ENCODE data around the gene TTC7B. TPM values are rescaled to one million over a fixed set of nuclear protein-coding genes. Genes with fewer than 3 reads are reported as not detected.
A peak's percentile ranks its signal among the peaks of the same experiment; 100 is the strongest.

TTC7B gene
- polyA plus RNA-seq, 3 donors: 36.7 to 47.2 (median 42.3) TPM

DNA sequence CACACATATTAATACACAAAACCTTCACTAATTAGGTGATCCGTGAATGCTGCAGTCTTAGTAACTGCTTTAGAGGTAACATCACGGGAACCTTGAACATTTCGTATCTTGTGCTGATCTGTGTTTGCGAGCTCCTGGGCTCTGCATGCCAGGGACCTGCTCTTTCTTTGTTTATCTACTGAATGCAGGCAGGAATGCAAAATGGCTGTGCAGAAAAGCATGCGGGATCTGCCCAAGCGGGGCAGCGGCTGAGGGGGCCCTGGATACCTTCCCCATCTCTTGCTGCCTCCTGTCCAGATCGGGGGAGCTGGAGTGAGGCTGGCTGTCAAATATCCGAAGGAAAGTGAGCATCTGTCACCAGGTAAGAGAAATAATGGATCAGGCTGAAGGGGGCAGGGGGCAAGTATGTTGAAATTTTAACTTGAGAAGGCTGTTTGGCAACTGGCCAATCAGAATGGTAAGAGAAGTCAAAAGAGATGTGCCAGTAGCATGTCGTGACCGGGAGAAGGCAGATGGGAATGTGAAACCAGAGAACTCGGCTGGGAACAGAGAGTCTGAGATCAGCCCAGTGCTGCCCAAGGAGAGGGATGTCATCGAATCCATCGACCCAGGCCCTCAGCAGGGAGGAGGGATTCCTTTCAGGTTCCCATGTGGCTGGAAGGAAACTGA is 191.4 kb downstream of the TTC7B start:
- no peak for DNase-seq

DNA sequence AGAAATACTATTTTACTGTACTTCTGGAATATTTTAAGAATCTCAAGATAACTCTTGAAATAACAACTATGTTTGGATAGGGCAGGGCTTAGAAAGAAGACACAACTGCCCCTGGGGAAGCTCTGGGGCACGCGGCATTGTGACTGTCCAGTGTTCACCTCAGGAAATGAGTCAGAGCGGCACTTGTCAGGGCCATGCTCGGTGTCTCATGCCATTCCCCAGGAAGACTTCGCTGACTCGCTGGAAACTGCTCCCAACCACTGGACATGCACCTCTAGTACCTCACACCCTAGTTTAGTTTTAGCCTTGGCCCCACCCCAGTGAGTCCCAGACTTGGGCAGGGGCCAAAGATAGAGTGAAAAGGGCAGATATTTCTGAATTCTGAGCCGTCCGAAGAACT is 192.0 kb downstream of the TTC7B start:
- no peak for DNase-seq

DNA sequence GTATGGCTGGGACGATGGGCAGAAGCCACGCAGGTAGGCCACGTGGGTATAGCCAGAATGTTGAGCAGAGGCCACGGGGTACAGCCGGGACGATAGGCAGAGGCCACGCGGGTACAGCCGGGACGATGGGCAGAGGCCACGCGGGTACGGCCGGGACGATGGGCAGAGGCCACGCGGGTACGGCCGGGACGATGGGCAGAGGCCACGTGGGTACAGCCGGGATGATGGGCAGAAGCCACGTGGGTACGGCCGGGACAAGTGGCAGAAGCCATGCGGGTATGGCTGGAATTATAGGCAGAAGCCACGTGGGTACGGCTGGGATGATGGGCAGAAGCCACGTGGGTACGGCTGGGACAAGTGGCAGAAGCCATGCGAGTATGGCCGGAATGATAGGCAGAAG is 195.0 kb downstream of the TTC7B start:
- no peak for DNase-seq

DNA sequence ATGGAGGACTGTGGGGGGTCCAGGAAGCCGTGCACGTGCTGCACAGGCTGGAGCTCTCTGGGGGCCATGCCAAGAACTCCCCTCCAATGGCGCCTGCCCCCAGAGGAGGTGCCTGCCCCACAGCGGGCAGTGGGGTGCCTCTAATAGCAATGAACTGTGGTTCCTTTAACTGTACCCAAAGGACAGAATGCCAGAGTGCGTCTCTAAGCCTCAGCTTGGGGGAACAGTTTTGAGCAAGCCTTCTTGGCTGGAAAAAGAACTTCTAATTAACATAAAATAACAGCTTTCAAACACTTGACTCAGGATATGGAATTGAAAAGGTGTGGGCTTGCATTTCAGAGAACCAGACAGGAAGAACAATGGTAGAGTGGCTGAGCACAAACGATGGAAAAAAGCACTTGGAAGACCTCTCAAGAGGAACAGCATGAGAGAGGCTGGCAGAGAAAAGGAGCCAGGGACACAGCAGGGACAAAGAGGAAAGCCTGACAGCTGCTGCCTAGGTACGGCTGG is 195.6 kb downstream of the TTC7B start:
- no peak for DNase-seq

DNA sequence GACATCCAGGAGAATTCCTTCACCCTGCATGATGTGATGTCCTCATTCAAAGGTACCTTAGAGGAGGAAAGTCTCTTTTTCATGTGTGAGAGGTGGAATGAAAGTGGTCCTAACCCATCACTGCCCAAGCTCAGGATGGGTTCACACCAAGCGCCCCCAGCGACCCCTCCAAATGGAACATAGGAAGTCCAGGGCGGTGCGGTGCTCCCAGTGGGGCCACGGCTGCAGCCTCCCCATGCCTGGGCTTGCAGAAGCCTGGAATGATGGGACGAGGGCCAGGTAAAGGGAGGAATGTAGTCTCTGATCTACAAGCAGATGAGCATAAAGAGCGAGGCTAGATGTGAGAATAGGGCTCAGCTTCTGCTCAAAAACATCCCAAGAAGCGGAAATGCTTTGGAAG is 196.3 kb downstream of the TTC7B start:
- no peak for DNase-seq

DNA sequence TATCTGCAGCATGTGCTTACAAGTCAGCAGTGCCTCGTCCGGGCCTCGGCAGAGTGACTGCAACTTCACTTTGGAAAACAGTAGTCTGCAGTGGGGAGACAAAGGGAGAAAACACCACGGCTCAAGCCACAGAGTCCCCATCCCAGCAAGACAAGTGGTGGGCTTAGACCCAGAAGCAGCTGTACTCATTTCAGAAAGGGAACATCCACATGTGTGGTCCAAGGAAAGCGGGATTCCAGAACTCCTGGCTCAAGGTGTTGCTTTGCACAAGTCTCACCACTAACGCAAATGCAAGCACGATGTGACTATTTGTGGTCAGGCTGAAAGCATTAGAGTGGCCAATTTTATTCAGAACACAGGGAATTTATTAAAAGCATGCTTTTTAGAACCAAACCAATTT is 198.3 kb downstream of the TTC7B start:
- DNase-seq: no peak

DNA sequence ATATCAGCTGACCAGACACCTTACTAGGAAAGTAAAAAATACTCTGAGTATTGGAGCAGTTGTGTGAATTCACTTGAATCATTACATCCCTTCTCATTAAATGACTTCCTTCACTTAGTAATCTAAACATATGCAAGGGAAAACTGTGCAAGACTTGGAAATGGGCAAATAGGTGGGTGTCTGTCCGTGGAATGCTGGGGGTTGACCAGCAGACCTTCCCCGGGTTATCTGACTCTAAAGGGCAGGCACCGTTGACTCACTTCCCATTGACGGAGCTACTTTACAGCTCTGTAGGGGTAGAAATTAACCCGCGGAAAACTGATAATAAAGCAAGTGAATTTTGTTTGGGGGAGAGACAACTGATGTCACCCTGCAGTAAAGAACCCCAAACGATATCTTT is 199.3 kb downstream of the TTC7B start:
- no peak for DNase-seq

DNA sequence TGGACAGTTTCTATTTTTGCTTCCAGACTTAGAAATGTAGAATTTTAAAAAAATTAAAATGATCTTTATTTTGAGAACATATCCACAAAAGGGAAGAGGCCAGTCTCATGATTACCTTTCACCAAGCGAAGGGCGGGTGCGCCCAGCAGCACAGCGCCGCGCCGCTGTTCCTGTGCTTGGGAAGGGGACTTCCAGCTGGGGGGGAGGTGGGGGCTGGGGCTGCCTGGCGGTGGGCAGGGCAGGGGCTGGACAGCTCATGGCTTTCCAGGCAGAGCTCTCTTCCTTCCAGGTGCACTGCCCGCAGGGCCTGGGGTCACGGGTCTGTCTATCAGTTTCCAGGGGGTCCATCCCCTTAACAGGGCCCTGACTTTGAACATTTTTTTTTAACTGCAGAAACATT is 199.9 kb downstream of the TTC7B start:
- no peak for DNase-seq

DNA sequence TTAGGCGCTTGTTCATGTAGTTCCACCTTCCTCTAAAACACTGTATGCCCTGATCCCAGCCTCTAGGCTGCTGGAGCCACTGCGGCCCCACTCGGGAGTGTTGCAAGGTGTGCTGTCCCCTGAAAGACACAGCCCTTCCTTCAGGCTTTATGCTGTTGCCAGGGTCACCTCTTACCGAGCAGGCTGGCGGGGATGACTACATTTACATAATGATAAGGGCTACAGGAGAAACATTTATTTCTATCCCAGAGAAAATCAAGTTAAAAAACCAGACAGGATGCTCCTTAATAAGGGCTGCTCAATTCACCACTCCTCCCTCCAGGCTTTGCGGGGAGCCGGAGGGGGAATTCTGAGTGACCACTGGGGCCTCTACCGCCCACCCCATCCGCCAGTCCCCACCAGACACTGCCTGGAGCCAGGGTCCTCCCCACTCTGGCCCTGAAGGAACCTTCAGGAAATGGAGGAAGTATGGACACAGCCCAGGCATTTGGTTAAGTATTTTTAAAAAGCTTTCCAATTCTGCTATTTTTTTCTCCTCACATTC is 200.6 kb downstream of the TTC7B start:
- DNase-seq: peak; percentile 15

DNA sequence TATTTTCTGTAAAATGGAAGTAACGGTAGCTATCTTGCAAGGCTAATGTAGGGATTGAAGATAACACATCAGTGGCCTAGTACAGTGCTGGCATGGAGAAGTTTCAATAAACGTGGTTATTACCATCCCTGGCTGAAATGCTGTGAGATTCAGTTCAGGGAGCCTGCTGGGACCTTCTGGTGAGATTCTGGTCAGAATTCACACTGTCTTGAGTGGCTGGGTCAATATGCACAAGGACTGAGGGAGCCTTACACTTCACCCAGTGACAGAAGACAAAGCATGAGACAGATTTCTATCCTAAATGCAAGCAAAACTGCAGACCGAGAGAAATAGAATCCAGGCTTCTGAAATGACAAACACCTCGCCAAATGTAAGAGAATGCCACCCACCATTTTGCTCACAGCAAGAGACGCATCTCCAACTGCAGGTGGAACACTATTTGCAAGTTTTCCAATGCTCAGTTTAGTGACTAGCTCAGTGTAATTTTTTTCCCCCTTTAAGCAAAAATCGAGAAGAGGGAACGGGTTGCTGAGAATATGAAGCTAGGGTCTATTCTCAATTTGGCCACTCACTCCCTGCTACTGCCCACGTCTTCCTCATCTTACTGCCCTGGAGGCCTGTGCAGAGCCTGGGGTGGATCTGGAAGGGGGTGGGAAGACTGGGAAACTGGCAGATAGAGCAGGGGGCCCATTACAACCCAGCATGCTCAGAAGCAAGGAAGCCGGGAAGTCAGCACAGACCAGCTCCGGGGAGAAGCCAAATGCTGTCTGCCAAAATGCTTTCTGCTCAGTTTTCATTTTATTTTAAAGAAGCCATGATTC is 201.3 kb downstream of the TTC7B start:
- no peak for DNase-seq

DNA sequence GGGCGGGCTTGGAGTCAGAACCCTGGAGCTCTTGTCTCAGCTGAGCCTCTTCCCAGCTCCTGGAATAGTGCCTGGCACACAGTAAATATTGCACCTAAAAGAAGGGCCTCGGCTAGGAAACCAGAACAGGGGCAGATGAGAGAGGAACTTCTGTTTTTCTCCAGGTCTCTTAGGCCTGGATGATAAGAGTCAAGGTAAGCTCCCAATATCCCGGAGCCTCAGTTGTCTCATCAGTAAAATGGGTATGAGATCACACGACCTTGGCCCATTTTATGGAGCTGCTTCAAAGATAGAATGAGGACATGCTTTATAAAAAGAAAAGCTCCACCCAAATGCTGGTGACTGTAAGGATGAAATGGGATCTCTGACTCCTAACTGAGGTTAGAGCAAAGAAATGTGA is 202.2 kb downstream of the TTC7B start:
- no peak for DNase-seq

DNA sequence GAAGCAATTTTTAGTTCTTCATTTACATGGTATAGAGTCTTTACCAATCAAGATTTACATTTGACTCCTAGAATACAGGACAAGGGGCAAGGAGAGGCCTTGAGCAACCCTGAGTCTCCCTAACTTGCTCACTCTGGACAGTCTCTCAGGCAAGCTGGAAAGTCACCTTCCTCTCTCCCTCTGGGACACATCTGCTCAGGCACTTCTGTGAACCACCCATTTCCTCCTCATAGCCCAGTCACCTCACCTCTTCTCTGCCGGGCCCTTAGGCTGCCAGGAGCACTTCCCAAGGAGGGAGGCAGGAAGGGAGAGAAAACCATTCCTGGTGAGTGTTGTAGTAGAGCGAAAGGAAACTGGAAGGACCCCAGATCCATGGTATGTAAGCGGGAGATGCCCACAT is 202.8 kb downstream of the TTC7B start:
- DNase-seq: no peak

DNA sequence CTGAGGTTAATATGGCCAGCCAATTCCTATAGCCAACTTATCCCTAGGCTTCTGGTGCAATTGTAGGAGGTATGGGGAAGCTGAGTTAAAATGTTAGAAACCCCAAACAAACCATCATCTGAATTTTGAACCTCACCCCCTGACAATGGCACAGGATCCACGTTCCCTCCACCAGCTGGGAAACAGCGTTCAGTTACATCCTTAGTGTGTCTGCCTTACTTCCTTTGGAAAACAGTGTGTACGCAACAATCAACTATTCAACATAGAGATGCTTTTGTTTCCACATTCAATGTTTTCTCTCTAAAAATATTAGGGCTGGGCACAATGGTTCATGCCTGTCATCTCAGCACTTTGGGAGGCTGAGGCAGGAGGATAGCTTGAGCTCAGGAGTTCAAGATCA is 203.4 kb downstream of the TTC7B start:
- DNase-seq: no peak

DNA sequence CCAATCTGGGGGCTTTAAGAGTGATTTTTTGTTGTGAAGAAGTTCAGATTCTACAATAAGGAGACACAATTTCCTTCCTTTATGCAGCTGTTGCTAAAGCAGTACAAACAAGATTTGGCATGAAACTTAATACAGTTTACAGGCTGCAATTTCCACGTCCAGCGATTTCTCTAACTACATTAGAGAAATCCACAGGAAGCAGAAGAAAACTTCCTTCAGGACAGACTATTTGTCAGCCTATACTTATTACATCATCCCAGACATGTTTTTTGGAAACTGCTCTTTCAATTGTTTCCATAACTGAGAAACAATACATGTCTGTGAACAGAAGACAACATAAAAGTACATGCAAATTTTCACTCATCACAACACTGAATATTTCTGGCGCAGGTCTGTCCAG is 204.3 kb downstream of the TTC7B start:
- DNase-seq: no peak

DNA sequence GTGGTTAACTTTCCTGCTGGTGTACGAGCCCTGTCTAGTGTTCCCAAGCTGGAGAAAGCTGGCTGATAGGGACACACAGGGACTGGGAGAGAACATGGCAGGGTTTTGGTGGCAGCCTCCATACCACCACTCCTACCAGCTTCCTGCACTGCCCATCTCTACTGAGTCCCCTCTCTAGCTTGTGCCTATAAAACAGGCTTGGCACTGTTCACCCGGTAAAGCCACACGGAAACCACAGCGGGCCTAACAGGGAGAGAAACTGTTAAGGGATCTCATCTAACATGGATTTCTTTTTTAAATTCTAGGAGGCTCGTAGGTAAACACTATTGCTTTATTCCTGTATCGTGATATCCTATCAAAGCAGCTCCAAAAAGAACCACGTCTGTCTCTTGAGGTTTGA is 204.7 kb downstream of the TTC7B start:
- DNase-seq: no peak

DNA sequence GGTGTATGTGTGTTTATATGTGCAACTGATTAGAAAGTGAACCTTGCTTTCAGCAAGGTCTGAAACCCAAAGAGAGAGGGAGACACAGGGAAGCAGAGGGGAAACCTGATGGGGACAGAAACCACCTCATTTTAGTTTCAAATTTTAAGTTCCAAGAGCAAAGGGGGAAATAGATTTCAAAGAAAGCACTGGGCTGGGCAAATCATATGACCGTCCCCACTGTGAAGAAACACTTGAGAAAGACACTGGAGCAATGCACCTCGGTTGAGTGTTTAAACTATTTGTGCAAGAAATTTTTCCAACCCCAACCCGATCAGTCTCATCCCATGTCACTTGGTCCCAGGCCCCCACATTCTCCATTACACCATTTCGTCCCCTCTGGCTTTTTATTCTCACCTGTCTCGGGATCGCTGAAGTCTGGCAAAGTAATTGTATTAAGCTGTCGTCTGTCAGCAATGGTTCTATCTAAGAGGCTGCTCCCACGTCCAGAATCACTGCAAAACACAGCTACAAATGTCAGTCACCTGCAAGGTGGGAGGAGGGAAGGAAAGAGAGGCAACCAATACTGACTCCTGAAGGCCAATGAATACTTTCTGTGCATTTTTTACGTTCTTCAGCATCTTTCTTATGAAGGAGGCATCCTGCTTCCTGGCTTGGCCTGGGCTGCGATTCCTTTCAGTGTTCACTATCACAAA is 205.7 kb downstream of the TTC7B start:
- no peak for DNase-seq

DNA sequence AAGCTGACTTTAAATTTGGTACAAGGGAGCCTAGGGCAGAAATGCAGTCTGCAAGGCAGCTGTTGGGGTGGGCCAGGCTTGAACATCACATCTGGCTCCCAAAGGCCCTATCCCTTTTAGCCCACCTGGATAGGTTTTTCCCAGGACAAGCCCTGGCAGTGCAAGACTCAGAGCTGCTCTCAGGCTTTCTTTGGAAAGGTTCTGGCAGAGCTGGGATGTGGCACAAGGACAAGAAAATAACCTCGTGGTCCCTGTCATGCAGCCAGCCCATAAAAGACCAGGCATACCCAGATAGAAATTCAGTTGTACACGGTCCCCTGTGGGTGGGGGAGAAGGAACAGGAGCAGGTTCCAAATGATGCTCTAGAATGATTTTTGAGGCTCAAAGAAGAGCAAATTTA is 206.9 kb downstream of the TTC7B start:
- DNase-seq: no peak

DNA sequence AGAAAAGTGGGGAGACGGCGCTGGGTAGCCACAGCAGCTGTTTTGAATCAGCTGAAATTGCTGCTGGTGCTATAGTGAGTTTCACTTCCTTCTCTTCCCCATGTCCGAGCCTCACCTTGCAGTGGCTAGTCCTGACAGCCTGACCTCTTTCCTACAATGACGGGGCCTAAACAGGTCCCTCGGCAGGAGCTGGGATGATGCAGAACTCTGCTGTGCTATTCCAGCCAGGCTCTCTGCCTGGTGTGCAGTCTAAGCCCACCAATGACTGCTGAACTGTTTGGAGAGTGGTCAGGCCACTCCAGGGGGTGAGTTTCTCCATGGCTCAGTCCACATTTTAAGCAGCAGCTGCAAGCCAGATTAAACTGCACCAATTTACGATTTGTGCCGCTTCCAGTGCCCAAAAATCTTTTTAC is 207.3 kb downstream of the TTC7B start:
- no peak for DNase-seq

DNA sequence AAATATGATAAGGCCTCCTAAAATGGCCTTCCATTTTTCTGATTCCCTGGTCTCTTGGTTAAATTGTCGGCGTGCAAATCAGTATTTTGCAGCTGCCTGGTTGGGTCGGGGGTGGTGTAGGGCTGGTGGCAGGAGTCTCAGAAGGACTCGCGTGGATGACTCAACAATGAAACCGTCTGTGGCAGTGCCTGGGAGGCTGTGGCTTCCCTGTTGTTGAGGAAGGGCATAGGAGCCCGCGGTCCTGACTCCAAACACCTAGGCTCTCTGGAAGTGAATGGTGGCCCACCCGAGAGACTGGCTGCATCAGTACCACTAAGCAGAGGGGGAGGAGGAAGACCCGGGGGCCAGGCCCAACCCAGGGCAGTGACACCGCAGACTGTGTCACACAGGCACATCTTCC is 207.9 kb downstream of the TTC7B start:
- no peak for DNase-seq

DNA sequence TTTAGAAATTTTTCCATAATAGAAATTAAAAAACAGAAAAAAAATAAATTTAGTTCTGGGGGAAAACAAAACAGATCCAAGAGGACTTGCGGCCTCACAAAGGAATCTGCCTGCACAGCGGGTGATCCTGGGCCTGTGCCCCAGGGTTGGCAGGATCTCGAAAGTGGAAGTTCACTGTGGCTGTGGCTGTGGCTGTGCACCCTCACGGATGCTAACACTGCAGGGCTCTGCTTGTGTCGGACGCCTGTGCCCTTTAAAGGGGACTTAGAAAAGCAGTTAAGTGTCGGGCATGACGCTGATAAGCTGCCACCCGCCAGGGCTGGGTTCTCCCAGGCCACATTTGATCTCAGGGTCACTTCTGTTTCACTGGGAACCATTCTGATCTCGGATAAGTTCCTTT is 209.1 kb downstream of the TTC7B start:
- DNase-seq: no peak

DNA sequence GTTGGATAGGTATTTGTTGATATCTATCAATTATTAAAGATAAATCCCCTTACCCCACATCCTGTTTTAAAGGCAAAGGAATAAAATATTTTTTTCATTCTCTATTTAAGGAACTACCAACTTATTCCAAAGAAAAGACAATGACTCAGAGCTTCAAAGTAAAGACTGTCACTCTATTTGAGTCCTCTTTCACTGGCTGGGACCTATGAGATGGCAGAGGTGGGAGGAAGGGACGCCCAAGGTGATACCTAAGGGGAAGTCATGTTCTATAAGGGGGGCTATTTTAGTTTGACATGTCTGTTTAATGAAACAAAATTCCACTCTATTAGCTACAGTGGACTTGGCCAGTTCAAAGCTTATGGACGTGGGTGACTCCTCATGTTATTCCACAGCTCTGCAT is 209.8 kb downstream of the TTC7B start:
- no peak for DNase-seq

DNA sequence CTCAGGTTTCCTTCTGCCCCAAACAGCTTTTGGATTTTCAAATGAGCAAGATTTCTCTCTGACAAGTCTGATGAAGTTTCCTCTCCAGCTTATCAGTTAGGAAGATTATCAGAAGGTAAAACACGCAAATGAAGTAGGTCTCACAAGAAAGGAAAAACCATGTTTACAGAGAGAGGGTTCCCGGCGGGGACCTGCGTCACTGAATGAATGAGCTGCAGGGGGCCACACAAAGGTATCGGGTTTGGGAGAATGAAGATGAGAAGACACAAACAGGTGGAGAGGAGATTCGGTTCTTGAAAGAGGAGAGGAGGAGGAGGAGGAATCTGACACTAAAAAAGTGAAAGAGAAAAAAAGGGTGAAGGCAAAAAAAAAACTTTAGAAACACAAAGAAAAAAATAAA is 210.8 kb downstream of the TTC7B start:
- DNase-seq: no peak

DNA sequence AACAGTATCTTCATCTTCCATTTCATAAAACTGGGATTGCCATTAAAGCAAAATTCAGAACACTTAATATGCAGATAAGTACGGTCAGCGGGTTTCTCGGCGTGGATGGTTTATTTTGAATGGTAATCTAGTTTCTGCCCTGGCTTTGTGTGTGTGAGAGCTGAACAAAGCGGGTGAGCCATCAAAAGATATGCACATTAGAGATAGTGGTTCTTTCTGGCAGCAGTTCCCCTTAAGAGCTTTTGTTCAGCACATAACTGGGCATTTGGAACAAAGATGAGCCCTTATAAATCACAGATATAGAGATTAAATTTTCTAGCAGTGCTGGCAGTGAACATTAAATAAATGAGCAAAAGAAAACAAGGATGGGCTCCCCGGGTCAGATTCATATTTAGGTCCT is 211.9 kb downstream of the TTC7B start:
- no peak for DNase-seq
